GM13976 (cell line): ENCODE data around the gene CFAP97D1.
"Not testable (repeated sequence)": the region's sequence is repeated elsewhere in the genome, so short reads cannot be mapped to it uniquely, and the experiment has no call there.

Experiments
- DNase-seq: peaks from one replicate; pipeline ENCODE4 v3.0.0; 2012; ENCODE audit warnings: low spot score
- in situ Hi-C: fragments of 300-500 bp; cut with MboI; formaldehyde crosslinking; loops from one replicate; pipeline ENCODE4 v1.12.0; 2022; ENCODE audit warnings: low sequenced_read_pairs, mixed read lengths, inconsistent platforms; ENCODE audit not compliant: unreplicated experiment
- TF ChIP-seq, protein P1 (sequence below): IDR thresholded peaks from 2 replicates; pipeline ENCODE4 v1.5.1; 2012; ENCODE audit warnings: borderline replicate concordance, mild to moderate bottlenecking; ENCODE audit not compliant: insufficient read depth; ENCODE audit errors: extremely low read depth, missing control alignments, control extremely low read depth

The CFAP97D1 gene

DNA sequence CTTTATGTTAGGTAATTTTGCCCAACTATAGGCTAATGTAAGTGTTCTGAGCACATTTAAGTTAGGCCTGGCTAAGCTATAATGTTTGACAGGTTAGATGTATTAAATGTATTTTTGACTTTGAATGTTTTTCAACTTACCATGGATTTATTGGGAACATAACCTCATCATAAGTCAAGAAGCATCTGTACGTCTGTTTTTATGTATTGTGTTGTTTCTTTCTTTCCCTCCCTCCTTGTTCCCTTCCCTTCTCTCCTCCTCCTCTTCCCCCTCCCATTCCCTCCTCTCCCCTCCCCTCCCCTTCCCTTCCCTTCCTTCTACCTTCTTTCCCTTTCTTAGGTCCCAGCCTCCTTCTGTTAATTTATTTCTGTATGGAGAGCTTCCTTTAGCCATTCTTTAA, 9.2 kb downstream of the CFAP97D1 start:
- TF ChIP-seq, protein P1, sequence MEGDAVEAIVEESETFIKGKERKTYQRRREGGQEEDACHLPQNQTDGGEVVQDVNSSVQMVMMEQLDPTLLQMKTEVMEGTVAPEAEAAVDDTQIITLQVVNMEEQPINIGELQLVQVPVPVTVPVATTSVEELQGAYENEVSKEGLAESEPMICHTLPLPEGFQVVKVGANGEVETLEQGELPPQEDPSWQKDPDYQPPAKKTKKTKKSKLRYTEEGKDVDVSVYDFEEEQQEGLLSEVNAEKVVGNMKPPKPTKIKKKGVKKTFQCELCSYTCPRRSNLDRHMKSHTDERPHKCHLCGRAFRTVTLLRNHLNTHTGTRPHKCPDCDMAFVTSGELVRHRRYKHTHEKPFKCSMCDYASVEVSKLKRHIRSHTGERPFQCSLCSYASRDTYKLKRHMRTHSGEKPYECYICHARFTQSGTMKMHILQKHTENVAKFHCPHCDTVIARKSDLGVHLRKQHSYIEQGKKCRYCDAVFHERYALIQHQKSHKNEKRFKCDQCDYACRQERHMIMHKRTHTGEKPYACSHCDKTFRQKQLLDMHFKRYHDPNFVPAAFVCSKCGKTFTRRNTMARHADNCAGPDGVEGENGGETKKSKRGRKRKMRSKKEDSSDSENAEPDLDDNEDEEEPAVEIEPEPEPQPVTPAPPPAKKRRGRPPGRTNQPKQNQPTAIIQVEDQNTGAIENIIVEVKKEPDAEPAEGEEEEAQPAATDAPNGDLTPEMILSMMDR = no peak
- in situ Hi-C loops = no loop called here
- no peak for DNase-seq

DNA sequence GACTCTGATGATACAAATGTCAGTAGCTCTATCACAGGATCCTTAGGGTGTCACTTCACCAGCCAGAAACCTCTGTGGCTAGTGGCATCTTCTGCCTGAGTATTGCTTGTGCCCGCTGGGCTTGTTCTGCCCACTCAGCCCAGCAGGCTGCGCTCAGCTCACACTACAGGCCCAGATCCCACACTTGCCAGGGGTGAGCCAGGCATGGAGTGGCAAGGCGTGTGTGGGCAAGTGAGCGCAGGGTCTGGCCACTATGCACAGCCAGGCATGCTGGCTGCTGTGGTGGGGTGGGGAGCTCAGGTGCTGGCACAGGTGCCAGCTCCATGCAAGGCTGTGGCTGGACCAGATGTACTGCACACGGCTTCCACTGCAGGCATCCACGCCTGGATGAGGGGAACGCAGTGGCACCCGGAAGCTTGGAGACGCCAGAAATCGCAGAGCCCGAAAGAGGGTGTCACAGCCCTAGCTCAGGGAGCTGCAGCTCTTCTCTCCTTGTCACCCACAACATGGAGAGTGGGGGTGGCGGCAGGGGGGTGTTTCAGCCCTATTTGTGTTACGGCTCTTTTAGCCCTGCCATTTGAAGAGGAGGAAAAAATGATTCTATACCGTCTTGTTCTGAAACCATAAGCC, 10.2 kb downstream of the CFAP97D1 start:
- TF ChIP-seq, protein P1 = no peak
- in situ Hi-C loops = no loop called here
- no peak for DNase-seq

DNA sequence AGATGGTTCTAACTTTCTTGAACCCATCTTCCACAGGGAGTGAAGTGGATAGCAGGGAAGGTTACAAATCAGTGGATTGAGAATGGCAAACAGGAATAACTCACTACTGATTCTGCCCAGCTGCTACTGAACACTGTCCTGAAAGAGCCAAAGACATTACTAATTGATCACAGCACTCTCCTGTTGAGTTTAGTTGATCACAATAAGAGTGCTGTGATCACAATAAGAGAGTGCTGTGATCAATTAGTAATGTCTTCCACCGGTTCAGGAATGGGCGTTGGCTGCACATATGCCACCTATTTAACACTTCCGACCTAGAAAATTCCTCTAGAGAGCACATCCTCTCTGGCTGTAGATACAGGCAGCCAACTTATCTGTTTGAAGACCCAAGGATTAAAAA, 11.4 kb downstream of the CFAP97D1 start:
- in situ Hi-C loops = no loop called here
- no peak for DNase-seq
- TF ChIP-seq, protein P1 = no peak

DNA sequence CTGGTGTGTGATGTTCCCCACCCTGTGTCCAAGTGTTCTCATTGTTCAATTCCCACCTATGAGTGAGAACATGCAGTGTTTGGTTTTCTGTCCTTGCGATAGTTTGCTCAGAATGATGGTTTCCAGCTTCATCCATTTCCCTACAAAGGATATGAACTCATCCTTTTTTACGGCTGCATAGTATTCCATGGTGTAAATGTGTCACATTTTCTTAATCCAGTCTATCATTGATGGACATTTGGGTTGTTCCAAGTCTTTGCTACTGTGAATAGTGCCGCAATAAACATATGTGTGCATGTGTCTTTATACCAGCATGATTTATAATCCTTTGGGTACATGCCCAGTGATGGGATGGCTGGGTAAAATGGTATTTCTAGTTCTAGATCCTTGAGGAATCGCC, 12.4 kb downstream of the CFAP97D1 start:
- DNase-seq, in situ Hi-C loops: not testable (repeated sequence)

DNA sequence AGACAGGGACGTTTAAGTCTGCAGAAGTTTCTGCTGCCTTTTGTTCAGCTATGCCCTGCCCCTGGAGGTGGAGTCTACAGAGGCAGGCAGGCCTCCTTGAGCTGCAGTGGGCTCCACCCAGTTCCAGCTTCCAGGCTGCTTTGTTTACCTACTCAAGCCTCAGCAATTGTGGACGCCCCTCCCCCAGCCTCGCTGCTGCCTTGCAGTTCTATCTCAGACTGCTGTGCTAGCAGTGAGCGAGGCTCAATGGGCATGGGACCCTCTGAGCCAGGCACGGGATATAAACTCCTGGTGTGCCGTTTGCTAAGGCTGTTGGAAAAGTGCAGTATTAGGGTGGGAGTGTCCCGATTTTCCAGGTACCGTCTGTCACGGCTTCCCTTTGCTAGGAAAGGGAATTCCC, 17.8 kb downstream of the CFAP97D1 start:
- DNase-seq = not testable (repeated sequence)

DNA sequence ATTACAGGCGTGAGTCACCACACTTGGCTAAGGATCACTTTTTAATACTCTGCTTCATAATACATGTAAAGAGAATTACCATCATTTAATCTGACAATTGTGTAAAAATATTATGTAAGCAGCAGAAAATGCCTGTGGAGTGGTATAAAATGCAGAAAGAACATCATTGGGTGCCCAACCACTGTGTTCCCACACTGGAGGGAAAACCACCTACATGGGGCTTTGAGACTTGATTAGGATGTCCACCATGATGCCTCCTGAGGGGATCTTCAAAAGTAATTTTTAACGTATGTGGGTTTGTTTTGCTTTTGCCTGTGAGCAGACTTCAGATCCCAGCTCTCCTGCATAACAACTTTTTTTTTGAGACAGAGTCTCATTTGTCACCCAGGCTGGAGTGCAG, 18.8 kb downstream of the CFAP97D1 start:
- in situ Hi-C loops = no loop called here
- TF ChIP-seq, protein P1 = no peak
- DNase-seq = no peak

More for the DNA sequence above, 17.8 kb downstream of the CFAP97D1 start:
- in situ Hi-C loops = not testable (repeated sequence)

DNA sequence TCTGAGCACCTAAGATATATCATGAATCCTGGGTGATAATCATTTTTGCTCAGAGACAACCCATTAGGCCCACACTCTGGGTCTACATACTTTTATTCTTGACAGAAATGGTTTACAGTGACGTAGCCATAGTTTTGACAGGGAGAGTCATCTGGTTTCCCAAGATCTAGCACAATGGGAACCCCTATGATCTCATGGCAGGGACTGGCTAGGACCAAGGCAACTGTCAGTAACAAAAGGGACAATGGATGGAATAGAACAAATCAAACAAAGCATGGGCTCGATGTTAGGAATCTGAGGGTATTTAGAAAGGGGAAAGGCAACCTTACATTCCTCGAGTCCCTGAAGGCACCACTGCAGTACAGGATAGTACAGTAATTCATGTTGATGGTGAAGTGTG, 20.5 kb downstream of the CFAP97D1 start:
- no peak for DNase-seq
- in situ Hi-C loops = no loop called here
- TF ChIP-seq, protein P1 = no peak

DNA sequence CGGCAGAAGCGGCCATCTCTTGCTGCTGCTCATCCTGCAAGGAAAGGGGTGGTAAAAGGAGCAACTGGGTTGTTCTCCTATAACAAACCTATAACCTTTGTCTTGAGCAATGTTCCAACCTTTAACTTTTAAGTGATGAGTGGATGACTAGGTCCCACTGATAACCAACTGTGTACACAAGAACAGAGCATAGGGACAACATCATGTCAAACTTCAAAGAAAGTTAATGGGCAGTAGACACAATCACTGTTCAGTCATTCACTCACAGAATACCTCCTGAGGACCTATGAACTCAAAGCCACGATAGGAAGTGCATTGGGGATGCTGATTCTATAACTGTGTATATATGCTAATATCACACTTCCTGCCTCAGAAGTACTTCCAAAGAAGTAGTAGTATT, 21.6 kb downstream of the CFAP97D1 start:
- in situ Hi-C loops = no loop called here
- DNase-seq = no peak
- TF ChIP-seq, protein P1 = no peak
